ENCODE measurements around the gene FAAP20. TPM values are rescaled to one million over a fixed set of nuclear protein-coding genes. Genes with fewer than 3 reads are reported as not detected.

FAAP20 gene
- total RNA-seq, 1 donor from 2014 or later: 11.3 TPM

- Histone ChIP-seq H3K79me2 (ENCODE audit: low read depth) (peaks cover 28% of the 10 kb centered on the region), H3K27me3 (no peaks in the 10 kb centered on the region), H3K36me3 (no peaks in the 10 kb centered on the region), H4K20me1 (ENCODE audit: low read depth) (peaks cover 40% of the 10 kb centered on the region), H3K4me2 (peak overlapping the region; percentile 99), H3K9me3 (ENCODE audit: low read depth) (no peaks in the 10 kb centered on the region), H3K9ac (peak overlapping the region; percentile 43), H2AFZ (replicated peaks) (no peak overlapping the region), H3K27ac (no peak overlapping the region), H3K4me1 (peaks cover 22% of the 10 kb centered on the region), H3K4me3 (peak overlapping the region; percentile 64), H3F3A (ENCODE audit: low read depth) (peaks cover 30% of the 10 kb centered on the region)
- peaks cover 19% of the 10 kb centered on the region for H3K4me1 Mint-ChIP-seq
- H3K27ac Mint-ChIP-seq: no peak overlapping the region
- H3K27me3 Mint-ChIP-seq (ENCODE audit: insufficient read depth, low read depth): peaks cover 5% of the 10 kb centered on the region
- no peak for DNase-seq (ENCODE audit: low spot score)
- peaks cover 2% of the 10 kb centered on the region for H3K36me3 Mint-ChIP-seq
- H3K9me3 Mint-ChIP-seq: no peaks in the 10 kb centered on the region
- H3K4me3 Mint-ChIP-seq: peak overlapping the region; percentile 78
- TF ChIP-seq EZH2 (IDR thresholded peaks at IDR 0.05): no peak
- no peak for TF ChIP-seq EZH2phosphoT487 (IDR thresholded peaks at IDR 0.05)
- no peak for TF ChIP-seq CTCF (IDR thresholded peaks at IDR 0.05)
Observed at GRCh38 chr1:2193514-2194281, 874 bp downstream of the FAAP20 start.

- Histone ChIP-seq H3K27me3 (no peaks in the 10 kb centered on the region), H3K4me3 (no peak overlapping the region), H3K9me3 (ENCODE audit: low read depth) (no peaks in the 10 kb centered on the region), H3K79me2 (ENCODE audit: low read depth) (peaks cover 28% of the 10 kb centered on the region), H3K4me1 (peaks cover 22% of the 10 kb centered on the region), H3K27ac (no peak overlapping the region), H3F3A (ENCODE audit: low read depth) (peaks cover 30% of the 10 kb centered on the region), H3K4me2 (no peak overlapping the region), H2AFZ (replicated peaks) (no peak overlapping the region), H3K36me3 (no peaks in the 10 kb centered on the region), H4K20me1 (ENCODE audit: low read depth) (peaks cover 40% of the 10 kb centered on the region), H3K9ac (no peak overlapping the region)
- Mint-ChIP-seq H3K27me3 (ENCODE audit: insufficient read depth, low read depth) (peaks cover 5% of the 10 kb centered on the region), H3K36me3 (peaks cover 2% of the 10 kb centered on the region), H3K4me3 (peak overlapping the region; percentile 75), H3K9me3 (no peaks in the 10 kb centered on the region), H3K27ac (no peak overlapping the region), H3K4me1 (peaks cover 16% of the 10 kb centered on the region)
- DNase-seq (ENCODE audit: low spot score): no peak
- TF ChIP-seq CTCF (IDR thresholded peaks at IDR 0.05) (no peak), EZH2phosphoT487 (IDR thresholded peaks at IDR 0.05) (no peak), EZH2 (IDR thresholded peaks at IDR 0.05) (no peak)
Observed at GRCh38 chr1:2192031-2192995, 2.3 kb downstream of the FAAP20 start.

- Histone ChIP-seq H3K9me3 (ENCODE audit: low read depth) (no peaks in the 10 kb centered on the region), H3K9ac (no peak overlapping the region), H3K27ac (no peak overlapping the region), H3K79me2 (ENCODE audit: low read depth) (peaks cover 28% of the 10 kb centered on the region), H3K27me3 (no peaks in the 10 kb centered on the region), H2AFZ (replicated peaks) (no peak overlapping the region), H3K36me3 (no peaks in the 10 kb centered on the region), H3K4me2 (peak overlapping the region; percentile 79), H4K20me1 (ENCODE audit: low read depth) (peaks cover 40% of the 10 kb centered on the region), H3K4me1 (peaks cover 21% of the 10 kb centered on the region), H3K4me3 (no peak overlapping the region), H3F3A (ENCODE audit: low read depth) (peaks cover 30% of the 10 kb centered on the region)
- Mint-ChIP-seq H3K4me1 (peaks cover 16% of the 10 kb centered on the region), H3K27me3 (ENCODE audit: insufficient read depth, low read depth) (peaks cover 3% of the 10 kb centered on the region), H3K36me3 (peaks cover 5% of the 10 kb centered on the region), H3K4me3 (peak overlapping the region; percentile 57), H3K27ac (no peak overlapping the region), H3K9me3 (no peaks in the 10 kb centered on the region)
- no peak for DNase-seq (ENCODE audit: low spot score)
- TF ChIP-seq EZH2 (IDR thresholded peaks at IDR 0.05) (no peak), EZH2phosphoT487 (IDR thresholded peaks at IDR 0.05) (no peak), CTCF (IDR thresholded peaks at IDR 0.05) (no peak)
Observed at GRCh38 chr1:2190491-2190976, 4.0 kb downstream of the FAAP20 start.
